Right atrium auricular region (tissue), 2 donors: Measurements from ENCODE around the gene PRKCE. TPM values are rescaled to one million over a fixed set of nuclear protein-coding genes. Genes with fewer than 3 reads are reported as not detected.

Experiments
- DNase-seq: peaks from one replicate; pipeline ENCODE4 v3.0.0-alpha.2; 2019; ENCODE audit warnings: low spot score
- H3K27ac ChIP-seq, 2 donors: fragments of 200-600 bp; sonication (generic); 1 replicate in 1 of 2; 2 replicates in 1 of 2; pipeline ENCODE4 v1.5.1; 2016 to 2019
- H3K27me3 ChIP-seq, 2 donors: fragments of 200-600 bp; sonication (generic); one replicate each; pipeline versions ENCODE4 v1.5.1 to v1.6.0; 2017 to 2019
- H3K36me3 ChIP-seq: fragments of 200-600 bp; sonication (generic); one replicate; pipeline ENCODE4 v1.5.1; 2016
- H3K4me1 ChIP-seq, 2 donors: fragments of 200-600 bp; sonication (generic); one replicate each; pipeline versions ENCODE4 v1.5.1 to v1.6.0; 2017 to 2019
- H3K4me3 ChIP-seq, 2 donors: fragments of 200-600 bp; sonication (generic); 1 replicate in 1 of 2; 2 replicates in 1 of 2; pipeline ENCODE4 v1.5.1; 2017 to 2019; ENCODE audit warnings: mild to moderate bottlenecking in 1 of 2, moderate library complexity in 1 of 2
- H3K9me3 ChIP-seq, 2 donors: fragments of 200-600 bp; sonication (generic); one replicate each; pipeline ENCODE4 v1.5.1; 2019
- CTCF ChIP-seq, 2 donors: fragments of 200-600 bp; sonication (generic); IDR thresholded peaks; one replicate each; pipeline ENCODE4 v1.5.1; 2019; ENCODE audit warnings: antibody characterized with exemption in 2 of 2
- total RNA-seq, 2 donors: library from RNA; depleted of rRNA; stranded (reverse); fragments of >200 nt; gene quantifications; one replicate each; pipeline ENCODE4 v1.1.0, GENCODE V29; 2016

PRKCE gene
- total RNA-seq, 2 donors from 2014 or later, result 7.2 to 11.8 TPM

DNA sequence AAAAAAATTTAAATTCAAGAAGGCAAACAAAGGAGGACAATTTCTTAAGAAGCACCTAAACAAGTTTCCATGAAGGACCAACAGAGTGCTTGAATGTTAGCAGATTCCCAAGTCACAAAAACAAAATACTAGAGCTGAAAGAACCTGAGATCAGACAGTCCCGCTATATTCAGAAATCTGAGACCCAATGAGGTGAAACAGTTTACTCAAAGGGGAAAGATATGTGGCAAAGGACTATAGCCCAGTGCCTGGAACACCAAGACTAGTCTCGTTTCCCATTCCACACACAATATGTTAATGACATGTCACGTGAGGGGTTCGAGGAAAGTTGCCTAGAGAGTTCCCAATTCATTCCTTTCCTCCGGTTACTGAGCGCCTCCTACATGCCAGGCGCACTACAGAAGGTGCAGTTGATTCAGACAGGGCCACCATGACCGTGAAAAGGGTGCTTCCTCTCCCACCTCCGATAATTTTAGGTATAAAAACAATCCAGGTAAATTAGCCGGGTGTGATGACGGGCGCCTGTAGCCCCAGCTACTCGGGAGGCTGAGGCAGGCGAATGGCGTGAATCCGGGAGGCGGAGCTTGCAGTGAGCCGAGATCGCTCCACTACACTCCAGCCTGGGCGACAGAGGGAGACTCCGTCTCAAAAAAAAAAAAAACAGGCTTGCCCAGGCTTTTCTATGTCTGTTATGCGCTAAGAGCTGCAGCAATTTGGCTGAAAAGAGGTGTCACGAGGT is 41.0 kb upstream of the PRKCE start:
- Histone ChIP-seq H3K36me3 (no peaks in the 10 kb centered on the region), H3K4me3 (peak overlapping the region; percentile 66 to 68), H3K27ac (peak overlapping the region; percentile 86 to 91), H3K27me3 (no peaks in the 10 kb centered on the region), H3K4me1 (peaks cover 0 to 23% of the 10 kb centered on the region in 2 donors), H3K9me3 (no peaks in the 10 kb centered on the region)
- DNase-seq, result peak; percentile 67
- TF ChIP-seq CTCF (IDR thresholded peaks at IDR 0.05), result peak in 1 of 2 donors; percentile 56

GRCh38 chr2:45611020-45611859 is 40.2 kb upstream of the PRKCE start, which contains the start of gene SRBD1:
SRBD1 (minus strand) TSS chr2:45611267; CDS start chr2:45605441, 5,826 bp downstream.
- peak within 1 kb of the TSS; percentile 86 to 91 for H3K27ac ChIP-seq
- H3K9me3 ChIP-seq, result no peaks in the 10 kb centered on the region
- no peak for TF ChIP-seq CTCF (IDR thresholded peaks at IDR 0.05)
- H3K36me3 ChIP-seq, result no peaks in the 10 kb centered on the region
- DNase-seq, result peak; percentile 94
- no peaks in the 10 kb centered on the region for H3K27me3 ChIP-seq
- peak within 1 kb of the TSS; percentile 66 to 68 for H3K4me3 ChIP-seq
- peaks cover 0 to 23% of the 10 kb centered on the region in 2 donors for H3K4me1 ChIP-seq

GRCh38 chr2:45612285-45612684 is 39.2 kb upstream of the PRKCE start:
- H3K27ac ChIP-seq, result no peak overlapping the region

DNA sequence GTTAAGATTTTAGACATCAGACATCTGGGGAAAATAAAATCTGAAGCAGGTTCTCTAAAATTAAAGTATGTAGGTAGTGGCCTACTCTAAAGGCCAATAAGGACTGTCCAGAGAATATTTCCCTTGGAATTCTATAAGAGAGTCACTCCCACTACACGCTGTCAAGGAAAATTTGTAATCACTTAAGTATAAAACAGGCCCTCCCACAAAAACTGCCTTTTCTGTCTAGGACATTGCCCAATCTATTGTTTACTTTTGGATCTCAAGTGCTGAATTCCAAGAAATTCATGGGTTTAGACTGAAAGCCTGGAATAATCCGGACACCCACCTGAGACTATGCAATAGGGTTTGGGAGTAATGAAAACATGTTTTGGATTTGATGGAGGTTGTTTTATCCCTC is 38.7 kb upstream of the PRKCE start:
- H3K4me3 ChIP-seq, result no peak overlapping the region
- H3K4me1 ChIP-seq, result peaks cover 0 to 23% of the 10 kb centered on the region in 2 donors
- no peaks in the 10 kb centered on the region for H3K36me3 ChIP-seq
- H3K9me3 ChIP-seq, result no peaks in the 10 kb centered on the region
- DNase-seq, result no peak
- TF ChIP-seq CTCF (IDR thresholded peaks at IDR 0.05), result no peak
- no peaks in the 10 kb centered on the region for H3K27me3 ChIP-seq
- H3K27ac ChIP-seq, result no peak overlapping the region

More at GRCh38 chr2:45612285-45612684, 39.2 kb upstream of the PRKCE start:
- DNase-seq, result no peak
- Histone ChIP-seq H3K4me3 (no peak overlapping the region), H3K36me3 (no peaks in the 10 kb centered on the region), H3K9me3 (no peaks in the 10 kb centered on the region), H3K4me1 (peaks cover 0 to 23% of the 10 kb centered on the region in 2 donors), H3K27me3 (no peaks in the 10 kb centered on the region)
- no peak for TF ChIP-seq CTCF (IDR thresholded peaks at IDR 0.05)

GRCh38 chr2:45614330-45614729 is 37.1 kb upstream of the PRKCE start:
- no peak overlapping the region for H3K4me3 ChIP-seq
- no peaks in the 10 kb centered on the region for H3K27me3 ChIP-seq
- H3K27ac ChIP-seq, result no peak overlapping the region
- H3K9me3 ChIP-seq, result no peaks in the 10 kb centered on the region
- TF ChIP-seq CTCF (IDR thresholded peaks at IDR 0.05), result no peak
- no peak for DNase-seq
- no peaks in the 10 kb centered on the region for H3K36me3 ChIP-seq
- peaks cover 0 to 23% of the 10 kb centered on the region in 2 donors for H3K4me1 ChIP-seq
